HepG2 (cell line): ENCODE data around the gene PARM1. TPM values are rescaled to one million over a fixed set of nuclear protein-coding genes. Genes with fewer than 3 reads are reported as not detected.

Source experiments
- ATAC-seq: fragments of 200-7000 bp; cut with Tn5 transposase; 3 replicates; pipeline ENCODE4 v1.9.1; 2020; ENCODE audit warnings: mild to moderate bottlenecking, moderate library complexity
- BruUV-seq: library from RNA; stranded (reverse); fragments of 400-500 nt; replicated peaks from 2 replicates; lab custom pipeline; 2021; lab: Mats Ljungman, UMichigan
- CTCF ChIA-PET: fragments of 300-600 bp; formaldehyde crosslinking; extraction: SDS; loops from one replicate; lab custom pipeline; 2021; ENCODE audit warnings: low total read pairs, inconsistent platforms, low intra/inter-chr PET ratio; lab: Yijun Ruan, JAX
- POLR2A ChIA-PET: fragments of 350-600 bp; sonication (Branson Sonifier 250); formaldehyde crosslinking; loops from one replicate; lab custom pipeline; 2020; ENCODE audit warnings: antibody characterized with exemption, inconsistent platforms; lab: Yijun Ruan, JAX
- DNase-seq: peaks from one replicate; pipeline ENCODE4 v3.0.0-alpha.2; 2015; ENCODE audit warnings: low spot score
- FAIRE-seq: peaks from 3 replicates; lab custom pipeline; 2011; peaks lifted over from hg19 to GRCh38; lab: Jason Lieb, UNC
- H2AFZ ChIP-seq: one replicate; pipeline ENCODE4 v1.6.1; 2011; ENCODE audit warnings: low read length, inconsistent platforms
- H3K27ac ChIP-seq: fragments of 300-600 bp; 3 replicates; pipeline ENCODE4 v1.8.0; 2011; ENCODE audit warnings: mixed run types, mild to moderate bottlenecking, mixed read lengths, low read length, inconsistent platforms; ENCODE audit not compliant: insufficient read depth; ENCODE audit errors: extremely low read length
- H3K27me3 ChIP-seq, 2 experiments: fragments of 200-600 bp in 1 of 2; 2 replicates in 1 of 2; 3 replicates in 1 of 2; pipeline versions ENCODE4 v1.6.0 to v1.8.0; 2011; ENCODE audit warnings: low read length in 2 of 2, mild to moderate bottlenecking in 2 of 2, moderate library complexity in 2 of 2, inconsistent platforms in 1 of 2; ENCODE audit not compliant: insufficient read depth in 2 of 2, control insufficient read depth in 1 of 2
- H3K36me3 ChIP-seq, 2 experiments: fragments of 200-600 bp in 1 of 2; replicated peaks in 1 of 2; 2 replicates in 1 of 2; 3 replicates in 1 of 2; pipeline versions ENCODE4 v1.5.1 to v1.8.0; 2011; ENCODE audit warnings: low read length in 2 of 2, inconsistent platforms in 1 of 2; ENCODE audit not compliant: insufficient read depth in 2 of 2, control insufficient read depth in 1 of 2
- H3K4me1 ChIP-seq: 2 replicates; pipeline ENCODE4 v1.5.1; 2012; ENCODE audit warnings: low read length, inconsistent platforms; ENCODE audit not compliant: insufficient read depth
- H3K4me2 ChIP-seq: 2 replicates; pipeline ENCODE4 v1.6.0; 2011; ENCODE audit warnings: low read depth, low read length, inconsistent platforms
- H3K4me3 ChIP-seq, 3 experiments: fragments of 200-600 bp in 1 of 3; sonication (generic), shearing (Covaris generic) in 1 of 3; replicated peaks in 1 of 3; 2 replicates each; pipeline ENCODE4 v1.5.1; 2011 to 2016; ENCODE audit warnings: low read length in 3 of 3, inconsistent platforms in 2 of 3, low read depth in 2 of 3, mild to moderate bottlenecking in 2 of 3, control low read depth in 1 of 3, mixed read lengths in 1 of 3; ENCODE audit not compliant: insufficient read depth in 1 of 3
- H3K79me2 ChIP-seq: one replicate; pipeline ENCODE4 v1.6.1; 2011; ENCODE audit warnings: low read length, inconsistent platforms; ENCODE audit not compliant: insufficient read depth
- H3K9ac ChIP-seq: 2 replicates; pipeline ENCODE4 v1.6.0; 2011; ENCODE audit warnings: mild to moderate bottlenecking, low read depth, low read length, inconsistent platforms; ENCODE audit not compliant: insufficient read depth
- H3K9me3 ChIP-seq: 2 replicates; pipeline ENCODE4 v1.5.1; 2012; ENCODE audit warnings: mild to moderate bottlenecking, low read length
- H4K20me1 ChIP-seq: 2 replicates; pipeline ENCODE4 v1.6.0; 2011; ENCODE audit warnings: inconsistent platforms, mild to moderate bottlenecking, low read length, moderate library complexity; ENCODE audit not compliant: insufficient read depth
- EZH2 ChIP-seq: conservative IDR thresholded peaks from 2 replicates; pipeline ENCODE4 v1.6.1; 2012; ENCODE audit warnings: mild to moderate bottlenecking, low read depth, low read length, moderate library complexity
- HNRNPLL ChIP-seq: fragments of 200-400 bp; formaldehyde crosslinking; IDR thresholded peaks from 2 replicates; pipeline ENCODE4 v1.6.1; 2017; ENCODE audit warnings: mild to moderate bottlenecking, low read depth, low read length; ENCODE audit not compliant: poor library complexity, severe bottlenecking
- KLF15 ChIP-seq: sonication (generic); formaldehyde crosslinking; IDR thresholded peaks from 2 replicates; pipeline ENCODE4 v1.8.1; 2023; ENCODE audit warnings: borderline replicate concordance, mild to moderate bottlenecking, inconsistent platforms, missing genetic modification reagents, mixed read lengths
- PAF1 ChIP-seq: IDR thresholded peaks from 2 replicates; pipeline ENCODE4 v1.6.1; 2016; ENCODE audit warnings: missing genetic modification reagents, missing compliant biosample characterization
- PCBP1 ChIP-seq: fragments of 200-400 bp; formaldehyde crosslinking; IDR thresholded peaks from 2 replicates; pipeline ENCODE4 v1.6.1; 2017; ENCODE audit warnings: mild to moderate bottlenecking, low read depth, low read length, borderline replicate concordance
- U2AF2 ChIP-seq: fragments of 200-400 bp; formaldehyde crosslinking; IDR thresholded peaks from 2 replicates; pipeline ENCODE4 v1.6.1; 2017; ENCODE audit warnings: low read depth, mild to moderate bottlenecking, low read length
- ZNF143 ChIP-seq: sonication (generic); formaldehyde crosslinking; IDR thresholded peaks from 2 replicates; pipeline ENCODE4 v1.4.0; 2020; ENCODE audit warnings: missing genetic modification reagents
- ZNF451 ChIP-seq: sonication (generic); formaldehyde crosslinking; IDR thresholded peaks from 2 replicates; pipeline ENCODE4 v1.5.0; 2020; ENCODE audit warnings: mild to moderate bottlenecking, missing genetic modification reagents
- ZNF652 ChIP-seq: IDR thresholded peaks from 2 replicates; pipeline ENCODE4 v1.6.1; 2016; ENCODE audit warnings: low read depth, borderline replicate concordance
- ZNF724P ChIP-seq: sonication (generic); formaldehyde crosslinking; IDR thresholded peaks from 2 replicates; pipeline ENCODE4 v1.8.0; 2022; ENCODE audit warnings: missing genetic modification reagents, borderline replicate concordance
- WGBS: methylation state at CpG from one replicate; pipeline ENCODE4 v1.1.6; 2017; ENCODE audit warnings: low lambda C conversion rate; 5-methylcytosine and 5-hydroxymethylcytosine counted together
- in situ Hi-C: cut with HindIII; loops from 2 replicates; pipeline ENCODE4 v1.10.0; 2017; ENCODE audit warnings: low pct_unique_long_range_greater_than_20kb; ENCODE audit not compliant: extremely low pct_ligation_motif_present
- intact Hi-C: fragments of 100-400 bp; cut with micrococcal nuclease; formaldehyde crosslinking; loops from one replicate; pipeline ENCODE4 v1.10.0; 2022; ENCODE audit not compliant: unreplicated experiment
- polyA plus RNA-seq, 8 experiments: library from polyadenylated mRNA; depleted of rRNA in 3 of 8; stranded (reverse) in 7 of 8; unstranded in 1 of 8; fragments of >200 nt; fragmentation: Illumina TruSeq in 4 of 8; extraction: Trizol in 4 of 8; gene quantifications; 2 replicates each; pipeline versions ENCODE4 v1.2.1 to v1.2.3, GENCODE V29; 2011 to 2016; ENCODE audit warnings: low read depth in 4 of 8, missing spikeins in 1 of 8, mixed read lengths in 1 of 8; ENCODE audit not compliant: insufficient read depth in 1 of 8
- total RNA-seq, 5 experiments: library from RNA; depleted of rRNA; stranded (reverse); fragments of >200 nt; fragmentation: Illumina TruSeq; extraction: Trizol; gene quantifications; 2 replicates each; pipeline ENCODE4 v1.2.3, GENCODE V29; 2016; ENCODE audit warnings: low read depth in 1 of 5
- TF ChIP-seq, protein P1 (sequence below): sonication (generic); formaldehyde crosslinking; IDR thresholded peaks from 2 replicates; pipeline ENCODE4 v1.4.0; 2020; ENCODE audit warnings: missing genetic modification reagents
- TF ChIP-seq, protein P2 (sequence below): sonication (generic); formaldehyde crosslinking; IDR thresholded peaks from 2 replicates; pipeline ENCODE4 v1.8.1; 2022; ENCODE audit warnings: mild to moderate bottlenecking, missing genetic modification reagents

PARM1 gene
- total and polyA plus RNA-seq, 2 of the 13 experiments (the other 11 are each of a cell fraction or from before 2014, with no cell fraction given), result not detected

DNA sequence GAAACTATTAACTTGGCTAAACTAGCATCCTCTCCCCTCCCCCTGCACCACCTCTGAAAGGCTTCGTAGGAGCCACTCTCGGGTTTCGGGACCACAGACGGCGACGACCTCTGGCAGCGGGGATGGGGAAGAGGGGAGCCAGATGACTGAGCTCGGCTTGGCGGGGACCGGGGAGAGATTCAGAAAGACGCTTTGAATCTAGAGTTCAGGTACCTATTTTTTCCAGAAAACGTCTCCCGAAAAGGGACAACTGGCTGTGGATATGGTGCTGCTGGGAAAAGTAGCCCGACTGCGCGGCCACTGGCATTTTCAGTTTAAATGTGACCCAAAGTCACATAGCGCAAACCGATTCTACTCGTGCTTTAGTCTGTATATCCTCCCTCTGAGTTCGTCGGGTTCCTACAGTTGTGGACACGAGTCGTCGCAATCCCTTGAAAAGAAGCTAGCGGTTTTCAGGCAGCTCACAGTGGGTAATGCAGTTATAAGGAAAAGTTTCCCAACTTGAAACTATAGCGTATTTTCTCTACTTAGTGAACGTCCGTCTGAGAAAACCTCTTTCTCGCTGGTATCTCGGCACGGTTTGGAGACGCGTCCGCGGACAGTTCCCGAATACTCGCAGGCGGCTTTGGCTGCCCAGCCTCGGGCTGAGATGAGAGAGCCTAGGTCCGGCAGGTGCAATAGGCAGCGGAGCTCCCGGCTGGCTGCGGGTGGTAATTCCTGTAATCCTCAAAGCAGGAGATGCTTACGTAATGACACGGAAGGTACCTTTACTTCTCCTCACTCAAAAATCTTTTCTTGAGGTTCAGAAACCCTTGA, 1.3 kb downstream of the PARM1 start:
- CTCF ChIA-PET, result no interaction called here
- no peak overlapping the region for H3K9ac ChIP-seq

DNA sequence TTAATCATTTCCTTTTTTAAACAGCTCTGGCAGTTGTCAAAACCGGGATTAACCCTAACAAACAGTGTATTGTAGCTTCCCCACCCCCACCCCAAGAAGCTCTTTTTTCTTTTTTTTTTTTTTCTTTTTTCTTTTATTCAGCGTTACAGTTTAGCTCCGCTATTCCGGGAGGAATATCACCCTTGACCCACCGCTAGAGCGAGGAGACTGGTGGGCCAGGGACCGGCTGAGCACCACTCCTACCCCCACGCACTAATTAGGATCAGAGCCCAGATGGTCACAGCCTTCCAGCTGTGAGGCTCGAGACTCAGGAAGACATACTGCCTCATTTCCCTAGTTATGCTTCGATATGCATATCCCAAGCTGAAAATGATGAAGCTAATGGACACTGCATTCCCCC, 2.0 kb downstream of the PARM1 start:
- H2AFZ ChIP-seq, result no peak overlapping the region
- TF ChIP-seq KLF15 (no peak), ZNF143 (CRISPR knock-in tag) (no peak), PCBP1 (no peak), ZNF652 (CRISPR knock-in tag) (no peak), ZNF451 (CRISPR knock-in tag) (no peak), U2AF2 (no peak), PAF1 (CRISPR knock-in tag) (no peak), ZNF724P (CRISPR knock-in tag) (no peak), HNRNPLL (no peak)
- TF ChIP-seq, protein P1, sequence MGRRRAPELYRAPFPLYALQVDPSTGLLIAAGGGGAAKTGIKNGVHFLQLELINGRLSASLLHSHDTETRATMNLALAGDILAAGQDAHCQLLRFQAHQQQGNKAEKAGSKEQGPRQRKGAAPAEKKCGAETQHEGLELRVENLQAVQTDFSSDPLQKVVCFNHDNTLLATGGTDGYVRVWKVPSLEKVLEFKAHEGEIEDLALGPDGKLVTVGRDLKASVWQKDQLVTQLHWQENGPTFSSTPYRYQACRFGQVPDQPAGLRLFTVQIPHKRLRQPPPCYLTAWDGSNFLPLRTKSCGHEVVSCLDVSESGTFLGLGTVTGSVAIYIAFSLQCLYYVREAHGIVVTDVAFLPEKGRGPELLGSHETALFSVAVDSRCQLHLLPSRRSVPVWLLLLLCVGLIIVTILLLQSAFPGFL, result no peak
- TF ChIP-seq, all 625 proteins: peak for 0
- in situ Hi-C loops, result loop anchor here (25.0 kb wide), 1 partner anchor 552 kb away; no protein-coding TSS in a partner anchor
- BruUV-seq, result no TSS peak
- Histone ChIP-seq H3K9me3 (no peaks in the 10 kb centered on the region), H3K36me3 (no peaks in the 10 kb centered on the region), H3K4me3 (no peak overlapping the region), H3K4me2 (no peak overlapping the region), H3K9ac (no peak overlapping the region), H3K27me3 (peaks cover 7 to 22% of the 10 kb centered on the region in 2 experiments), H3K27ac (no peak overlapping the region), H3K79me2 (no peaks in the 10 kb centered on the region), H4K20me1 (no peaks in the 10 kb centered on the region), H3K4me1 (peaks cover 15% of the 10 kb centered on the region)
- 20% methylated on average over 10 of the region's 10 CpGs for WGBS
- intact Hi-C loops, result loop anchor here (5.0 kb wide), 2 partner anchors 182 to 352 kb away; no protein-coding TSS in a partner anchor
- ChIA-PET CTCF (no interaction called here), POLR2A (no interaction called here)
- FAIRE-seq (no peak), DNase-seq (no peak), ATAC-seq (no peak)

More for the DNA sequence above, 1.3 kb downstream of the PARM1 start:
- 12% methylated on average over 43 of the region's 45 CpGs for WGBS
- BruUV-seq, result no TSS peak
- FAIRE-seq, result no peak
- in situ Hi-C loops, result loop anchor here (25.0 kb wide), 1 partner anchor 553 kb away; no protein-coding TSS in a partner anchor
- Histone ChIP-seq H3K9me3 (no peaks in the 10 kb centered on the region), H3K27ac (no peak overlapping the region), H4K20me1 (no peaks in the 10 kb centered on the region)
- TF ChIP-seq, protein P2, sequence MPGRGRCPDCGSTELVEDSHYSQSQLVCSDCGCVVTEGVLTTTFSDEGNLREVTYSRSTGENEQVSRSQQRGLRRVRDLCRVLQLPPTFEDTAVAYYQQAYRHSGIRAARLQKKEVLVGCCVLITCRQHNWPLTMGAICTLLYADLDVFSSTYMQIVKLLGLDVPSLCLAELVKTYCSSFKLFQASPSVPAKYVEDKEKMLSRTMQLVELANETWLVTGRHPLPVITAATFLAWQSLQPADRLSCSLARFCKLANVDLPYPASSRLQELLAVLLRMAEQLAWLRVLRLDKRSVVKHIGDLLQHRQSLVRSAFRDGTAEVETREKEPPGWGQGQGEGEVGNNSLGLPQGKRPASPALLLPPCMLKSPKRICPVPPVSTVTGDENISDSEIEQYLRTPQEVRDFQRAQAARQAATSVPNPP (CRISPR knock-in tag), result no peak
- TF ChIP-seq EZH2, result peak; percentile 84
- TF ChIP-seq, all 625 proteins: peak for 1
- no peak for ATAC-seq
- Histone ChIP-seq H3K4me2 (peak overlapping the region; percentile 6), H3K27me3 (peaks cover 7 to 22% of the 10 kb centered on the region in 2 experiments), H2AFZ (no peak overlapping the region), H3K79me2 (no peaks in the 10 kb centered on the region), H3K36me3 (no peaks in the 10 kb centered on the region), H3K4me3 (0 out of 6 replicates have a peak overlapping the region, but pooled peaks of 1 of the 3 experiments have one; percentile 61), H3K4me1 (peaks cover 15% of the 10 kb centered on the region)
- POLR2A ChIA-PET, result no interaction called here
- DNase-seq, result no peak
- intact Hi-C loops, result loop anchor here (5.0 kb wide), 2 partner anchors 183 to 353 kb away; no protein-coding TSS in a partner anchor
